Uterine smooth muscle cell (primary cell): Measurements from ENCODE around the gene KRTAP11-1. TPM values are rescaled to one million over a fixed set of nuclear protein-coding genes. Genes with fewer than 3 reads are reported as not detected.

Experiments
- total RNA-seq: library from RNA; depleted of rRNA; stranded (reverse); fragments of >200 nt; gene quantifications from 2 replicates; pipeline ENCODE4 v1.2.3, GENCODE V29; 2014

The KRTAP11-1 gene, protein sequence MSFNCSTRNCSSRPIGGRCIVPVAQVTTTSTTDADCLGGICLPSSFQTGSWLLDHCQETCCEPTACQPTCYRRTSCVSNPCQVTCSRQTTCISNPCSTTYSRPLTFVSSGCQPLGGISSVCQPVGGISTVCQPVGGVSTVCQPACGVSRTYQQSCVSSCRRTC
- total RNA-seq: not detected in 2 replicates

DNA sequence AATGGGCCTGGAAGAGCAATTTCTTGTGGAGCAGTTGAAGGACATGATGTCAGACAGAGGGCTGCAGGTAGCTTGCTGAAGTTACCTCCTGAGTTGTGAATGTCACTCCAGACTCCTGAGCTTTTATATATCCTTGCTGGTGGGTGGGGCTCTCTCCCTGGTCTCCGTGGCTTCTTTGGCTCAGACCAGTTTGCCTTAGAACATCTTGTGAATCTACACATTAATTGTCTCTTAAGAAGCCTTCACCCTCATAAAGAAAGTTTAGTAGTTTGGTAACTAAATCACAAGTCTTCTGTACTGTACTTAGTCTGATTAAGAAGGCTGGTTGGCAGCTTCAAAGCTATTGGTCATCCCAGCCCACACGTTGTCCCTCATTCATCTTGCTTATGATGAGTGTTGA lies at the start of gene KRTAP11-1:
KRTAP11-1 (minus strand) TSS at position 101 of the 400 bp plus-strand sequence; CDS start at position 45, 56 bp downstream.

Other genes with a start within 250 kb of the KRTAP11-1 start
- gene KRTAP20-2, start 246.4 kb downstream of the KRTAP11-1 start, total RNA-seq: not detected in 2 replicates
- gene KRTAP20-3, start 238.7 kb downstream of the KRTAP11-1 start, total RNA-seq: not detected in 2 replicates
- gene KRTAP21-3, start 162.8 kb downstream of the KRTAP11-1 start, total RNA-seq: not detected in 2 replicates
- gene KRTAP21-2, start 134.3 kb downstream of the KRTAP11-1 start, total RNA-seq: not detected in 2 replicates
- gene KRTAP21-1, start 126.2 kb downstream of the KRTAP11-1 start, total RNA-seq: not detected in 2 replicates
- not detected in 2 replicates for gene KRTAP8-1, start 68.3 kb downstream of the KRTAP11-1 start, total RNA-seq
- not detected in 2 replicates for gene KRTAP7-1, start 51.8 kb downstream of the KRTAP11-1 start, total RNA-seq
- not detected in 2 replicates for gene KRTAP19-8, start 156.9 kb upstream of the KRTAP11-1 start, total RNA-seq